Trophoblast cell (in vitro differentiated cells and primary cell): ENCODE results near the gene SPPL3.

ENCODE experiments used
- DNase-seq, 2 donors: peaks; one replicate each; pipeline ENCODE4 v3.0.0-alpha.2; 2016
- H2AFZ ChIP-seq: 2 replicates; pipeline ENCODE4 v1.6.1; 2013; ENCODE audit warnings: low read length, moderate library complexity, mild to moderate bottlenecking; ENCODE audit not compliant: insufficient read depth, poor library complexity
- H2AK5ac ChIP-seq: 2 replicates; pipeline ENCODE4 v1.6.1; 2013; ENCODE audit warnings: mild to moderate bottlenecking, low read length
- H2BK120ac ChIP-seq: 2 replicates; pipeline ENCODE4 v1.6.1; 2013; ENCODE audit warnings: low read length, mild to moderate bottlenecking, moderate library complexity; ENCODE audit not compliant: insufficient read depth, poor library complexity
- H2BK12ac ChIP-seq: 2 replicates; pipeline ENCODE4 v1.6.1; 2013; ENCODE audit warnings: mild to moderate bottlenecking, low read length, moderate library complexity
- H2BK5ac ChIP-seq: 2 replicates; pipeline ENCODE4 v1.6.1; 2013; ENCODE audit warnings: low read length, low read depth, moderate library complexity, mild to moderate bottlenecking; ENCODE audit not compliant: poor library complexity
- H3K14ac ChIP-seq: 2 replicates; pipeline ENCODE4 v1.6.1; 2013; ENCODE audit warnings: mild to moderate bottlenecking, low read length
- H3K18ac ChIP-seq: 2 replicates; pipeline ENCODE4 v1.6.1; 2013; ENCODE audit warnings: mild to moderate bottlenecking, low read length
- H3K23ac ChIP-seq: 2 replicates; pipeline ENCODE4 v1.6.1; 2013; ENCODE audit warnings: low read length
- H3K27ac ChIP-seq: 2 replicates; pipeline ENCODE4 v1.5.1; 2013; ENCODE audit warnings: low read depth, mild to moderate bottlenecking, inconsistent platforms, low read length, moderate library complexity
- H3K27me3 ChIP-seq: 2 replicates; pipeline ENCODE4 v1.6.1; 2013; ENCODE audit warnings: inconsistent platforms, mild to moderate bottlenecking, low read length, moderate library complexity; ENCODE audit not compliant: insufficient read depth
- H3K36me3 ChIP-seq, 2 experiments: 1 replicate in 1 of 2; 2 replicates in 1 of 2; pipeline ENCODE4 v1.6.1; 2013; ENCODE audit warnings: low read length in 2 of 2, mild to moderate bottlenecking in 2 of 2, moderate library complexity in 1 of 2; ENCODE audit not compliant: insufficient read depth in 2 of 2, control insufficient read depth in 1 of 2
- H3K4ac ChIP-seq: 2 replicates; pipeline ENCODE4 v1.6.1; 2013; ENCODE audit warnings: low read depth, mild to moderate bottlenecking, low read length, moderate library complexity
- H3K4me1 ChIP-seq, 2 experiments: 1 replicate in 1 of 2; 2 replicates in 1 of 2; pipeline ENCODE4 v1.6.1; 2013; ENCODE audit warnings: low read length in 2 of 2, mild to moderate bottlenecking in 2 of 2, moderate library complexity in 1 of 2; ENCODE audit not compliant: insufficient read depth in 2 of 2, control insufficient read depth in 1 of 2
- H3K4me2 ChIP-seq: 2 replicates; pipeline ENCODE4 v1.6.1; 2013; ENCODE audit warnings: inconsistent platforms, mild to moderate bottlenecking, low read length, moderate library complexity
- H3K4me3 ChIP-seq: 2 replicates; pipeline ENCODE4 v1.5.1; 2013; ENCODE audit warnings: mild to moderate bottlenecking, low read depth, low read length, inconsistent platforms
- H3K79me1 ChIP-seq: one replicate; pipeline ENCODE4 v1.6.1; 2013; ENCODE audit warnings: low read length
- H3K79me2 ChIP-seq: 2 replicates; pipeline ENCODE4 v1.6.1; 2013; ENCODE audit warnings: low read length, mild to moderate bottlenecking; ENCODE audit not compliant: control insufficient read depth, insufficient read depth, poor library complexity
- H3K9ac ChIP-seq: 2 replicates; pipeline ENCODE4 v1.6.1; 2013; ENCODE audit warnings: mild to moderate bottlenecking, low read length
- H3K9me3 ChIP-seq: 2 replicates; pipeline ENCODE4 v1.6.1; 2013; ENCODE audit warnings: low read depth, mild to moderate bottlenecking, control low read depth, inconsistent platforms, low read length; ENCODE audit not compliant: insufficient read depth
- H4K12ac ChIP-seq: 2 replicates; pipeline ENCODE4 v1.6.1; 2013; ENCODE audit warnings: low read depth, mild to moderate bottlenecking, low read length, moderate library complexity
- H4K8ac ChIP-seq: 2 replicates; pipeline ENCODE4 v1.6.1; 2013; ENCODE audit warnings: low read depth, mild to moderate bottlenecking, low read length, moderate library complexity
- H4K91ac ChIP-seq: one replicate; pipeline ENCODE4 v1.6.1; 2013; ENCODE audit warnings: low read depth, mild to moderate bottlenecking, low read length, moderate library complexity
- WGBS: extraction: QIAGEN DNeasy Blood & Tissue Kit; methylation state at CpG from one replicate; pipeline ENCODE4 v1.1.7; 2013; ENCODE audit warnings: missing lambda C conversion rate; ENCODE audit not compliant: insufficient read length, insufficient coverage; ENCODE audit errors: extremely low coverage; 5-methylcytosine and 5-hydroxymethylcytosine counted together

The SPPL3 gene

DNA sequence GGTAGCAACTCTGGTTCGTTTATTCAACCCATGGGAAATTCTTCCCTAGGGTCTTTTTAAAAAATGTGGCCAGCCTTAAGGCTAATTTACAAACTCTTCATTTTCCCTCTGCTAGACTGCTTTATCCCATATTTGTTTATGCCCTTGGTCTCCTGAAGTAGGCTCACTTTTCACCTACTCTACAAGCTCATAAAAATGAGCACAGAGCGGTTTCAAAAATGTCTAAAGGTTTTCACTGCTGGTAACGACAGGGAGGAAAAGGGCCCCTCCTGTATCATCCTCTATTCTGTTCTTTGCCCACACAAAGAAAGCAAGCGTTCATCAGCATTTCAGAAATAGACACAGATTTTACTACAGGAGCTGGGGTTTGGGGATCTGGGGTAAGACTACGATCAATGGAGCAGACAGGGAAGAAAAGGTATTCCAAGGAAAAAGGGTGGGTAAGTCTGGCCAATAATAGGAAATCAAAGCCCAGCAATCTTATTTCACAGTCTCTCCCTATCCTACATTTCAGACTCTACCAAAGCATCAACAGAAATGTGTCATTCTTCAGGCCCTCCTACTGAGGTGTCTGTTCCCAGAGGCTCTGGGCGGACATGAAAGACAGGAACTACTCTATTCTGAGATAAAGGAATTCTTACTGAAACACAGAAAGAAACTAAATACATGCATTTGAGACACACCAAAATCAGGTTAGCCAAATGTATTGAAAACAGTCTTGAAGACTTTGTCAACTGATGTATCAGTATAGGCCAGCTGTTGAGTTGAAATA is 86.4 kb downstream of the SPPL3 start:
- peak in 1 of 2 donors; percentile 33 for DNase-seq
- H3K36me3 ChIP-seq = no peaks in the 10 kb centered on the region
- peak overlapping the region; percentile 83 for H2BK5ac ChIP-seq
- no peak overlapping the region for H4K8ac ChIP-seq
- H3K79me2 ChIP-seq = peaks cover 5% of the 10 kb centered on the region
- no peak overlapping the region for H3K4ac ChIP-seq
- H3K27ac ChIP-seq = peak overlapping the region; percentile 81
- H2BK12ac ChIP-seq = peak overlapping the region; percentile 53
- peaks cover 5% of the 10 kb centered on the region for H3K79me1 ChIP-seq
- no peaks in the 10 kb centered on the region for H3K27me3 ChIP-seq
- no peak overlapping the region for H2AFZ ChIP-seq
- H3K18ac ChIP-seq = no peak overlapping the region
- H3K4me3 ChIP-seq = no peak overlapping the region
- peak overlapping the region; percentile 67 for H3K14ac ChIP-seq
- H3K23ac ChIP-seq = no peak overlapping the region
- no peak overlapping the region for H2AK5ac ChIP-seq
- peaks cover 7 to 8% of the 10 kb centered on the region in 2 experiments for H3K4me1 ChIP-seq
- no peak overlapping the region for H4K12ac ChIP-seq
- no peak overlapping the region for H4K91ac ChIP-seq
- H3K4me2 ChIP-seq = peak overlapping the region; percentile 3
- H3K9me3 ChIP-seq = no peaks in the 10 kb centered on the region
- no peak overlapping the region for H3K9ac ChIP-seq
- WGBS = no CpG with 5 or more reads among the region's 6 CpGs
- no peak overlapping the region for H2BK120ac ChIP-seq

GRCh38 chr12:120816363-120816762 is 87.8 kb downstream of the SPPL3 start:
- H2BK120ac ChIP-seq = no peak overlapping the region

GRCh38 chr12:120814903-120815429 is 89.2 kb downstream of the SPPL3 start:
- no peak overlapping the region for H4K8ac ChIP-seq

More at GRCh38 chr12:120816363-120816762, 87.8 kb downstream of the SPPL3 start:
- H3K79me2 ChIP-seq = peaks cover 5% of the 10 kb centered on the region
- H2BK5ac ChIP-seq = no peak overlapping the region
- H3K4me3 ChIP-seq = no peak overlapping the region
- no peak overlapping the region for H2BK12ac ChIP-seq
- H3K4ac ChIP-seq = no peak overlapping the region
- H3K9me3 ChIP-seq = no peaks in the 10 kb centered on the region
- peaks cover 5% of the 10 kb centered on the region for H3K79me1 ChIP-seq
- no peak overlapping the region for H3K4me2 ChIP-seq
- peaks cover 5 to 8% of the 10 kb centered on the region in 2 experiments for H3K4me1 ChIP-seq
- H4K8ac ChIP-seq = no peak overlapping the region
- no peaks in the 10 kb centered on the region for H3K27me3 ChIP-seq
- no peak overlapping the region for H3K9ac ChIP-seq
- DNase-seq = no peak
- no peak overlapping the region for H2AFZ ChIP-seq
- no peak overlapping the region for H3K27ac ChIP-seq
- no CpG with 5 or more reads among the region's 2 CpGs for WGBS
- no peak overlapping the region for H3K23ac ChIP-seq
- H4K91ac ChIP-seq = no peak overlapping the region
- H3K36me3 ChIP-seq = no peaks in the 10 kb centered on the region
- H2AK5ac ChIP-seq = no peak overlapping the region
- H4K12ac ChIP-seq = no peak overlapping the region
- H3K14ac ChIP-seq = no peak overlapping the region
- H3K18ac ChIP-seq = peak overlapping the region; percentile 71

GRCh38 chr12:120814203-120814902 is 89.8 kb downstream of the SPPL3 start:
- Histone ChIP-seq H3K9me3 (no peaks in the 10 kb centered on the region), H3K9ac (no peak overlapping the region), H2BK120ac (no peak overlapping the region), H3K4ac (peak overlapping the region; percentile 4), H3K4me3 (no peak overlapping the region), H3K27ac (no peak overlapping the region), H4K12ac (no peak overlapping the region), H3K14ac (no peak overlapping the region), H3K27me3 (no peaks in the 10 kb centered on the region), H3K4me2 (no peak overlapping the region), H2BK5ac (no peak overlapping the region), H4K91ac (no peak overlapping the region), H4K8ac (no peak overlapping the region), H2BK12ac (no peak overlapping the region), H3K79me1 (peaks cover 4% of the 10 kb centered on the region), H3K36me3 (no peaks in the 10 kb centered on the region), H3K79me2 (peaks cover 4% of the 10 kb centered on the region), H3K18ac (no peak overlapping the region), H2AFZ (no peak overlapping the region), H2AK5ac (no peak overlapping the region), H3K23ac (no peak overlapping the region), H3K4me1 (peaks cover 5 to 6% of the 10 kb centered on the region in 2 experiments)
- no peak for DNase-seq
- no CpG with 5 or more reads among the region's 2 CpGs for WGBS

More at GRCh38 chr12:120814903-120815429, 89.2 kb downstream of the SPPL3 start:
- H2BK5ac ChIP-seq = no peak overlapping the region
- no peak for DNase-seq
- WGBS = no CpG with 5 or more reads among the region's 1 CpG
- no peak overlapping the region for H3K9ac ChIP-seq
- H3K27ac ChIP-seq = no peak overlapping the region
- no peak overlapping the region for H3K14ac ChIP-seq
- no peaks in the 10 kb centered on the region for H3K9me3 ChIP-seq
- H3K4ac ChIP-seq = no peak overlapping the region
- H3K23ac ChIP-seq = no peak overlapping the region
- H3K4me2 ChIP-seq = no peak overlapping the region
- no peak overlapping the region for H4K91ac ChIP-seq
- H2AK5ac ChIP-seq = no peak overlapping the region
- no peak overlapping the region for H2BK120ac ChIP-seq
- no peaks in the 10 kb centered on the region for H3K36me3 ChIP-seq
- peaks cover 4% of the 10 kb centered on the region for H3K79me2 ChIP-seq
- no peak overlapping the region for H2BK12ac ChIP-seq
- no peaks in the 10 kb centered on the region for H3K27me3 ChIP-seq
- peaks cover 5% of the 10 kb centered on the region for H3K79me1 ChIP-seq
- no peak overlapping the region for H3K4me3 ChIP-seq
- H3K18ac ChIP-seq = no peak overlapping the region
- H4K12ac ChIP-seq = no peak overlapping the region
- peaks cover 5 to 8% of the 10 kb centered on the region in 2 experiments for H3K4me1 ChIP-seq
- H2AFZ ChIP-seq = no peak overlapping the region
